Suprapubic skin (tissue), 4 donors: ENCODE measurements around the gene CAPS. TPM values are rescaled to one million over a fixed set of nuclear protein-coding genes. Genes with fewer than 3 reads are reported as not detected.

Source experiments
- DNase-seq, 2 donors: peaks; one replicate each; pipeline ENCODE4 v3.0.0-alpha.2; 2019; ENCODE audit warnings: low spot score in 2 of 2
- H3K27ac ChIP-seq: fragments of 200-600 bp; sonication (generic); one replicate; pipeline ENCODE4 v1.5.1; 2019
- H3K27me3 ChIP-seq: fragments of 200-600 bp; sonication (generic); one replicate; pipeline ENCODE4 v1.5.1; 2019
- H3K36me3 ChIP-seq: fragments of 200-600 bp; sonication (generic); one replicate; pipeline ENCODE4 v1.5.1; 2019
- H3K4me1 ChIP-seq: fragments of 200-600 bp; sonication (generic); one replicate; pipeline ENCODE4 v1.5.1; 2019
- H3K4me3 ChIP-seq: fragments of 200-600 bp; sonication (generic); one replicate; pipeline ENCODE4 v1.5.1; 2019; ENCODE audit warnings: mild to moderate bottlenecking
- H3K9me3 ChIP-seq: fragments of 200-600 bp; sonication (generic); one replicate; pipeline ENCODE4 v1.5.1; 2019
- CTCF ChIP-seq, 2 donors: fragments of 200-600 bp in 1 of 2; fragments of 450-650 bp in 1 of 2; sonication (generic) in 1 of 2; IDR thresholded peaks; one replicate each; pipeline ENCODE4 v1.5.1; 2016 to 2019; ENCODE audit warnings: antibody characterized with exemption in 2 of 2, mild to moderate bottlenecking in 1 of 2, moderate library complexity in 1 of 2
- EP300 ChIP-seq: sonication (generic); formaldehyde crosslinking; IDR thresholded peaks from one replicate; pipeline ENCODE4 v1.6.1; 2017; ENCODE audit warnings: antibody characterized with exemption
- POLR2A ChIP-seq, 2 donors: fragments of 450-650 bp; IDR thresholded peaks; one replicate each; pipeline ENCODE4 v1.6.1; 2017; ENCODE audit warnings: antibody characterized with exemption in 2 of 2, mild to moderate bottlenecking in 2 of 2, moderate library complexity in 2 of 2
- POLR2AphosphoS5 ChIP-seq, 3 donors: sonication (generic); formaldehyde crosslinking; IDR thresholded peaks; one replicate each; pipeline ENCODE4 v1.6.1; 2017; ENCODE audit warnings: antibody characterized with exemption in 3 of 3
- WGBS: methylation state at CpG from one replicate; pipeline ENCODE4 v1.1.5; 2018; 5-methylcytosine and 5-hydroxymethylcytosine counted together
- total RNA-seq, 4 donors: library from RNA; depleted of rRNA; stranded (reverse); fragments of >200 nt; gene quantifications; one replicate each; pipeline ENCODE4 v1.1.0, GENCODE V29; 2016

Gene CAPS
- total RNA-seq, 4 donors from 2014 or later: 7.2 to 36.5 (median 10.0) TPM

- Histone ChIP-seq H3K4me1 (peaks cover 38% of the 10 kb centered on the region), H3K27ac (no peak overlapping the region), H3K36me3 (peaks cover 37% of the 10 kb centered on the region), H3K27me3 (peaks cover 9% of the 10 kb centered on the region), H3K9me3 (no peaks in the 10 kb centered on the region), H3K4me3 (no peak overlapping the region)
- 89% methylated on average over 22 of the region's 29 CpGs for WGBS
- TF ChIP-seq EP300: no peak
- TF ChIP-seq CTCF (IDR thresholded peaks at IDR 0.05): no peak
- no peak for TF ChIP-seq POLR2A (IDR thresholded peaks at IDR 0.05)
- no peak for TF ChIP-seq POLR2AphosphoS5 (IDR thresholded peaks at IDR 0.05)
- peak in 1 of 2 donors; percentile 47 for DNase-seq
Measured at GRCh38 chr19:5896365-5897076, 17.5 kb upstream of the CAPS start.

GRCh38 chr19:5897189-5897969, 16.7 kb upstream of the CAPS start:
- Histone ChIP-seq H3K36me3 (peaks cover 37% of the 10 kb centered on the region), H3K9me3 (no peaks in the 10 kb centered on the region), H3K4me1 (peaks cover 38% of the 10 kb centered on the region), H3K4me3 (no peak overlapping the region), H3K27ac (no peak overlapping the region), H3K27me3 (peaks cover 2% of the 10 kb centered on the region)
- no peak for TF ChIP-seq POLR2AphosphoS5 (IDR thresholded peaks at IDR 0.05)
- no peak for TF ChIP-seq POLR2A (IDR thresholded peaks at IDR 0.05)
- no peak for TF ChIP-seq EP300
- no peak for TF ChIP-seq CTCF (IDR thresholded peaks at IDR 0.05)
- DNase-seq: peak in 1 of 2 donors; percentile 49
- 82% methylated on average over 12 of the region's 30 CpGs for WGBS

- 91% methylated on average over 11 of the region's 13 CpGs for whole genome bisulfite sequencing
- TF ChIP-seq POLR2AphosphoS5 (IDR thresholded peaks at IDR 0.05) (no peak), EP300 (no peak), POLR2A (IDR thresholded peaks at IDR 0.05) (no peak), CTCF (IDR thresholded peaks at IDR 0.05) (no peak)
- Histone ChIP-seq H3K4me3 (no peak overlapping the region), H3K27ac (no peak overlapping the region), H3K4me1 (peaks cover 27% of the 10 kb centered on the region), H3K27me3 (no peaks in the 10 kb centered on the region), H3K36me3 (peaks cover 33% of the 10 kb centered on the region), H3K9me3 (no peaks in the 10 kb centered on the region)
- peak in 1 of 2 donors; percentile 53 for DNase-seq
Measured at GRCh38 chr19:5899728-5900526, 14.1 kb upstream of the CAPS start.

GRCh38 chr19:5900976-5901375, 13.1 kb upstream of the CAPS start:
- no peak for DNase-seq
- no peaks in the 10 kb centered on the region for H3K9me3 ChIP-seq
- H3K4me1 ChIP-seq: peaks cover 35% of the 10 kb centered on the region
- no peak overlapping the region for H3K4me3 ChIP-seq
- peaks cover 22% of the 10 kb centered on the region for H3K36me3 ChIP-seq
- 85% methylated on average over 8 of the region's 8 CpGs for WGBS
- TF ChIP-seq EP300 (no peak), POLR2A (IDR thresholded peaks at IDR 0.05) (no peak), POLR2AphosphoS5 (IDR thresholded peaks at IDR 0.05) (no peak), CTCF (IDR thresholded peaks at IDR 0.05) (no peak)
- no peak overlapping the region for H3K27ac ChIP-seq
- H3K27me3 ChIP-seq: no peaks in the 10 kb centered on the region
